H9 (cell line): Measurements from ENCODE around the gene KLRC1. TPM values are rescaled to one million over a fixed set of nuclear protein-coding genes. Genes with fewer than 3 reads are reported as not detected.
"Not testable (repeated sequence)": the region's sequence is repeated elsewhere in the genome, so short reads cannot be mapped to it uniquely, and the experiment has no call there.

Experiments used
- DNase-seq: peaks from one replicate; pipeline ENCODE4 v3.0.0-alpha.2; 2017
- H2AFZ ChIP-seq: one replicate; pipeline ENCODE4 v1.6.1; 2013; ENCODE audit warnings: mild to moderate bottlenecking, low read length, control low read depth, moderate library complexity
- H2AK5ac ChIP-seq: 2 replicates; pipeline ENCODE4 v1.6.1; 2013; ENCODE audit warnings: low read length, control low read depth, mixed read lengths; ENCODE audit not compliant: insufficient read length
- H2BK120ac ChIP-seq: one replicate; pipeline ENCODE4 v1.6.1; 2013; ENCODE audit warnings: low read depth, mild to moderate bottlenecking, low read length, control low read depth, inconsistent platforms; ENCODE audit not compliant: poor library complexity, severe bottlenecking
- H2BK12ac ChIP-seq: 2 replicates; pipeline ENCODE4 v1.6.1; 2013; ENCODE audit warnings: low read length, control low read depth, mixed read lengths, low read depth; ENCODE audit not compliant: insufficient read length
- H2BK15ac ChIP-seq: 2 replicates; pipeline ENCODE4 v1.6.1; 2013; ENCODE audit warnings: low read depth, low read length, control low read depth
- H2BK20ac ChIP-seq: one replicate; pipeline ENCODE4 v1.6.1; 2013; ENCODE audit warnings: low read depth, mild to moderate bottlenecking, low read length, control low read depth, inconsistent platforms; ENCODE audit not compliant: poor library complexity, severe bottlenecking
- H2BK5ac ChIP-seq: 2 replicates; pipeline ENCODE4 v1.6.1; 2013; ENCODE audit warnings: low read length, control low read depth, mixed read lengths; ENCODE audit not compliant: insufficient read length
- H3K14ac ChIP-seq: 2 replicates; pipeline ENCODE4 v1.6.1; 2013; ENCODE audit warnings: low read length, control low read depth; ENCODE audit not compliant: insufficient read depth
- H3K18ac ChIP-seq: 2 replicates; pipeline ENCODE4 v1.6.1; 2013; ENCODE audit warnings: low read depth, mild to moderate bottlenecking, mixed read lengths, low read length, control low read depth; ENCODE audit not compliant: insufficient read length
- H3K23ac ChIP-seq: 2 replicates; pipeline ENCODE4 v1.6.1; 2013; ENCODE audit warnings: low read length, control low read depth, mixed read lengths, low read depth; ENCODE audit not compliant: insufficient read length
- H3K23me2 ChIP-seq: 2 replicates; pipeline ENCODE4 v1.6.1; 2013; ENCODE audit warnings: low read depth, mild to moderate bottlenecking, mixed read lengths, low read length, control low read depth; ENCODE audit not compliant: insufficient read length, poor library complexity, severe bottlenecking
- H3K27ac ChIP-seq: 2 replicates; pipeline ENCODE4 v1.5.1; 2013; ENCODE audit warnings: low read length, control low read depth, mixed read lengths, low read depth; ENCODE audit not compliant: insufficient read length
- H3K27me3 ChIP-seq: 2 replicates; pipeline ENCODE4 v1.6.1; 2013; ENCODE audit warnings: low read length, control low read depth, inconsistent platforms; ENCODE audit not compliant: insufficient read depth
- H3K4ac ChIP-seq: 2 replicates; pipeline ENCODE4 v1.6.1; 2013; ENCODE audit warnings: low read depth, mild to moderate bottlenecking, control low read depth, inconsistent platforms, low read length, moderate library complexity
- H3K4me1 ChIP-seq: 2 replicates; pipeline ENCODE4 v1.6.1; 2013; ENCODE audit warnings: low read length, control low read depth, inconsistent platforms; ENCODE audit not compliant: insufficient read depth
- H3K4me2 ChIP-seq: 2 replicates; pipeline ENCODE4 v1.6.1; 2013; ENCODE audit warnings: low read length, control low read depth, mixed read lengths; ENCODE audit not compliant: insufficient read length, insufficient read depth
- H3K56ac ChIP-seq: 2 replicates; pipeline ENCODE4 v1.6.1; 2013; ENCODE audit warnings: low read depth, mild to moderate bottlenecking, mixed read lengths, low read length, control low read depth; ENCODE audit not compliant: insufficient read length
- H3K79me1 ChIP-seq: 2 replicates; pipeline ENCODE4 v1.6.1; 2013; ENCODE audit warnings: low read depth, mild to moderate bottlenecking, moderate library complexity, low read length, control low read depth, inconsistent platforms; ENCODE audit not compliant: insufficient read depth, poor library complexity, severe bottlenecking
- H3K79me2 ChIP-seq: 2 replicates; pipeline ENCODE4 v1.6.1; 2013; ENCODE audit warnings: low read length, control low read depth, inconsistent platforms; ENCODE audit not compliant: insufficient read depth
- H3K9ac ChIP-seq: 2 replicates; pipeline ENCODE4 v1.6.1; 2013; ENCODE audit warnings: low read length, control low read depth, mixed read lengths; ENCODE audit not compliant: insufficient read length; ENCODE audit errors: extremely low read depth
- H3K9me3 ChIP-seq: one replicate; pipeline ENCODE4 v1.6.1; 2013; ENCODE audit warnings: low read depth, low read length, inconsistent platforms; ENCODE audit not compliant: control insufficient read depth
- H3T11ph ChIP-seq: one replicate; pipeline ENCODE4 v1.6.1; 2013; ENCODE audit warnings: mild to moderate bottlenecking, low read length, control low read depth, inconsistent platforms
- H4K20me1 ChIP-seq: one replicate; pipeline ENCODE4 v1.6.1; 2013; ENCODE audit not compliant: control insufficient read depth, insufficient read length, insufficient read depth
- H4K5ac ChIP-seq: 2 replicates; pipeline ENCODE4 v1.6.1; 2013; ENCODE audit warnings: low read depth, mild to moderate bottlenecking, mixed read lengths, low read length, control low read depth; ENCODE audit not compliant: insufficient read length
- H4K8ac ChIP-seq: replicated peaks from 2 replicates; pipeline ENCODE4 v1.6.1; 2013; ENCODE audit warnings: low read length, control low read depth, mixed read lengths, low read depth; ENCODE audit not compliant: insufficient read length
- H4K91ac ChIP-seq: 2 replicates; pipeline ENCODE4 v1.6.1; 2013; ENCODE audit warnings: low read depth, mild to moderate bottlenecking, moderate library complexity, mixed read lengths, low read length, control low read depth; ENCODE audit not compliant: insufficient read length
- H3K27ac Mint-ChIP-seq, 3 experiments: 2 replicates in 2 of 3; 3 replicates in 1 of 3; pipeline ENCODE4 v1.8.0; 2020 to 2021; ENCODE audit warnings: mixed read lengths in 3 of 3, mild to moderate bottlenecking in 1 of 3, moderate library complexity in 1 of 3
- H3K27me3 Mint-ChIP-seq: 2 replicates; pipeline ENCODE4 v1.8.0; 2021; ENCODE audit warnings: low read depth, mild to moderate bottlenecking, moderate library complexity, mixed read lengths
- H3K36me3 Mint-ChIP-seq, 3 experiments: 2 replicates in 2 of 3; 3 replicates in 1 of 3; pipeline ENCODE4 v1.8.0; 2020 to 2021; ENCODE audit warnings: low read depth in 3 of 3, mixed read lengths in 3 of 3; ENCODE audit not compliant: insufficient read depth in 1 of 3
- H3K4me1 Mint-ChIP-seq, 2 experiments: 2 replicates each; pipeline ENCODE4 v1.8.0; 2020; ENCODE audit warnings: mixed read lengths in 2 of 2
- H3K4me3 Mint-ChIP-seq, 2 experiments: 2 replicates in 1 of 2; 3 replicates in 1 of 2; pipeline ENCODE4 v1.8.0; 2020 to 2021; ENCODE audit warnings: mild to moderate bottlenecking in 2 of 2, mixed read lengths in 2 of 2, moderate library complexity in 1 of 2
- H3K9me3 Mint-ChIP-seq, 2 experiments: 2 replicates in 1 of 2; 3 replicates in 1 of 2; pipeline ENCODE4 v1.8.0; 2020; ENCODE audit warnings: mild to moderate bottlenecking in 2 of 2, mixed read lengths in 2 of 2, moderate library complexity in 1 of 2
- CTCF ChIP-seq: fragments of 200-600 bp; sonication (generic); conservative IDR thresholded peaks from 3 replicates; pipeline ENCODE4 v1.8.0; 2021; ENCODE audit warnings: antibody characterized with exemption, mild to moderate bottlenecking
- WGBS: extraction: QIAGEN DNeasy Blood & Tissue Kit; methylation state at CpG from one replicate; pipeline ENCODE4 v1.1.7; 2013; ENCODE audit warnings: missing lambda C conversion rate, low lambda C conversion rate, mixed read lengths; ENCODE audit not compliant: insufficient read length; ENCODE audit errors: extremely low coverage; 5-methylcytosine and 5-hydroxymethylcytosine counted together
- total RNA-seq: library from RNA; stranded (reverse); gene quantifications from 2 replicates; pipeline ENCODE4 v1.2.1, GENCODE V29; 2021

Gene KLRC1
- total RNA-seq, 1 experiment from 2014 or later = not detected

- H3K27ac Mint-ChIP-seq = no peak overlapping the region
Observed at GRCh38 chr12:10397296-10397695, 55.9 kb downstream of the KLRC1 start.

GRCh38 chr12:10396176-10396575 lies 57.0 kb downstream of the KLRC1 start:
- not testable (repeated sequence) for H3K4me1 ChIP-seq, H3K27me3 Mint-ChIP-seq, H2BK15ac ChIP-seq, H2AFZ ChIP-seq, H3K56ac ChIP-seq, H3K9me3 ChIP-seq, H3K79me1 ChIP-seq, H3K9ac ChIP-seq, H4K20me1 ChIP-seq, H2BK5ac ChIP-seq, H3K4ac ChIP-seq, DNase-seq, H3K4me1 Mint-ChIP-seq, H3K4me2 ChIP-seq, H3T11ph ChIP-seq, H3K23ac ChIP-seq, H3K14ac ChIP-seq, H3K18ac ChIP-seq, H2BK12ac ChIP-seq, H3K9me3 Mint-ChIP-seq, H3K36me3 Mint-ChIP-seq, H2BK120ac ChIP-seq, H4K5ac ChIP-seq, H4K8ac ChIP-seq, H3K27ac ChIP-seq, H3K4me3 Mint-ChIP-seq, H3K27ac Mint-ChIP-seq, H3K27me3 ChIP-seq, H2AK5ac ChIP-seq, H3K23me2 ChIP-seq, H3K79me2 ChIP-seq, H4K91ac ChIP-seq, H2BK20ac ChIP-seq
- WGBS = 100% methylated on average over 1 of the region's 15 CpGs

More at GRCh38 chr12:10397296-10397695, 55.9 kb downstream of the KLRC1 start:
- no peak overlapping the region for H2BK5ac ChIP-seq
- no peak overlapping the region for H3K14ac ChIP-seq
- no peak overlapping the region for H4K5ac ChIP-seq
- no peaks in the 10 kb centered on the region for H3K27me3 Mint-ChIP-seq
- no peak overlapping the region for H3K27ac ChIP-seq
- no peak for TF ChIP-seq CTCF
- H3T11ph ChIP-seq = no peak overlapping the region
- no peak overlapping the region for H2BK12ac ChIP-seq
- no peaks in the 10 kb centered on the region for H3K9me3 ChIP-seq
- no peak overlapping the region for H2AK5ac ChIP-seq
- no peak overlapping the region for H4K91ac ChIP-seq
- no peaks in the 10 kb centered on the region for H3K9me3 Mint-ChIP-seq
- no peaks in the 10 kb centered on the region for H3K36me3 Mint-ChIP-seq
- H3K23me2 ChIP-seq = no peaks in the 10 kb centered on the region
- H3K27me3 ChIP-seq = no peaks in the 10 kb centered on the region
- H3K4me2 ChIP-seq = no peak overlapping the region
- no peak overlapping the region for H3K23ac ChIP-seq
- H3K4ac ChIP-seq = no peak overlapping the region
- no peak overlapping the region for H2AFZ ChIP-seq
- no peak overlapping the region for H3K18ac ChIP-seq
- no peak overlapping the region for H4K8ac ChIP-seq
- H3K79me2 ChIP-seq = no peaks in the 10 kb centered on the region
- no peak overlapping the region for H2BK120ac ChIP-seq
- no CpG with 5 or more reads among the region's 2 CpGs for WGBS
- H2BK15ac ChIP-seq = no peak overlapping the region
- H3K79me1 ChIP-seq = no peaks in the 10 kb centered on the region
- H2BK20ac ChIP-seq = no peak overlapping the region
- no peak overlapping the region for H3K4me3 Mint-ChIP-seq
- H3K4me1 ChIP-seq = no peaks in the 10 kb centered on the region; the same call in 1 of the 2 replicates
- H3K4me1 Mint-ChIP-seq = peaks cover 4% of the 10 kb centered on the region in 2 experiments; a peak in 3 of 4 replicates
- no peaks in the 10 kb centered on the region for H4K20me1 ChIP-seq
- no peak overlapping the region for H3K56ac ChIP-seq
- DNase-seq = no peak
- H3K9ac ChIP-seq = no peak overlapping the region
